GM13977 (cell line): Measurements from ENCODE around the gene MYRIP.

Source experiments
- DNase-seq: peaks from one replicate; pipeline ENCODE4 v3.0.0; 2012; ENCODE audit warnings: low spot score
- CTCF ChIP-seq: IDR thresholded peaks from 2 replicates; pipeline ENCODE4 v1.5.1; 2012; ENCODE audit warnings: mild to moderate bottlenecking, control low read depth; ENCODE audit not compliant: insufficient read depth; ENCODE audit errors: extremely low read depth, missing control alignments
- in situ Hi-C: fragments of 300-500 bp; cut with MboI; formaldehyde crosslinking; loops from one replicate; pipeline ENCODE4 v1.12.0; 2022; ENCODE audit warnings: low sequenced_read_pairs, low pct_unique_long_range_greater_than_20kb, mixed read lengths, inconsistent platforms; ENCODE audit not compliant: unreplicated experiment

The MYRIP gene

GRCh38 chr3:40207796-40208195, 398.4 kb downstream of the MYRIP start:
- in situ Hi-C loops: no loop called here
- no peak for DNase-seq

DNA sequence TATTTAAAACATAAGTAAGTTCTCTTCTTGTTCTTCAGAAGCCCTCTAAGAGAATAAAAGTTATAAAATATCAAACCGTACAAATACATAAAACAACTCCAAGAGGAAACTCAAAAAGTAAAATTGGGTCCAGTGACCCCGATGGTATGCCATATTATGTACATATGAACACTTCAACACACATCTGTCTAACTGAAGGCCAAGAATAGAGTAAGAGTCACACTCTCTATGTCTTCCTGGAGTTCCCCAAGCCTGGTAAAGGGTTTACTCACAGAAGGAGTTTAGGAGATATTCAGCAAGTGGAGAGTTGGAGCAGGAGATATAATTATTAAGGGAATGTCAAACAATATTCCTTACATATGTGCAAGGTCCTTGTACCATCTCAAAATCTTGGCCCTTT, 398.8 kb downstream of the MYRIP start:
- in situ Hi-C loops: no loop called here
- no peak for DNase-seq
- TF ChIP-seq CTCF: no peak

More at GRCh38 chr3:40207796-40208195, 398.4 kb downstream of the MYRIP start:
- TF ChIP-seq CTCF: no peak

DNA sequence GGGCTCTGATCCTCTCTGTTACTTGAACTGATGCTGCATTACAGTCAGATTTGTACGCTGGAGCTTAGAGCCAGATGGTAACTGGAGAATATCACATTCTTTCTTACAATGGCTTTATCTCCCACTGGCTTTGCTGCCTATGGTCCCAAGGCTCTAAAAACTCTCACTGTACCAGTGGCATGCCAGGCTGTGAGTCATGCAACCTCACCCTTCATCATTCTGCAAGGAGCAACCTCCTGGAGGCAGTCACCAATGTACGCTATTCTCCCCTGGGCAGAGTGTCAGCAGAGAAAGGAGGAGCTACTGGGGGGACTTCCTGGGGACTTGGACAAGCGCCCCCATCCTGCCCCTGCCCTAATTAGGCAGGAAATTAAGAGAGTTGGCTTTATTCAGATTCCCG, 402.2 kb downstream of the MYRIP start:
- in situ Hi-C loops: no loop called here
- DNase-seq: no peak

GRCh38 chr3:40213556-40213955, 404.1 kb downstream of the MYRIP start:
- no peak for TF ChIP-seq CTCF
- in situ Hi-C loops: no loop called here
- no peak for DNase-seq

More for the DNA sequence above, 402.2 kb downstream of the MYRIP start:
- no peak for TF ChIP-seq CTCF

DNA sequence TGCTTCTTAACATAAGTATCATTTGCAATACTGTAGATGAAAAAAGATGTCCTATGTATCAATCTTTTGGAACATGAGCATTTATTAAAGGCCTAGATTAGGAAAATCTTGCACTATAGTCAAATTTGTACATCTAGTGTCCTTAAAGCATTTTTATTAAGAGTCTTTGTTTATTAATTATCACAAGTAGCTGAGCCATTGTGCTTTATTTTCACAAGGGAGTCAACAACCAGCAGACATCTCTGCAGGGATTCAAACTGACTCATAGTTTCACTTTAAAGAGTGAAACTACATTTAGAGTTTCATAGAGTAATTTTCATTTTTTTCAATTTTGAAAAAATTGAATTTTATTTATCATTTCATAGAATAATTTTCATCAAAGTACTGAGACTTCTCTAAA, 405.6 kb downstream of the MYRIP start:
- no peak for TF ChIP-seq CTCF
- no peak for DNase-seq
- in situ Hi-C loops: no loop called here

- in situ Hi-C loops: no loop called here
- TF ChIP-seq CTCF: no peak
- DNase-seq: no peak
Observed at GRCh38 chr3:40216471-40216870, 407.1 kb downstream of the MYRIP start.

GRCh38 chr3:40223856-40224255, 414.4 kb downstream of the MYRIP start:
- no peak for TF ChIP-seq CTCF
- in situ Hi-C loops: no loop called here

More at GRCh38 chr3:40223856-40224255, 414.4 kb downstream of the MYRIP start:
- DNase-seq: no peak
